Measurements from ENCODE around the gene FAM83D. TPM values are rescaled to one million over a fixed set of nuclear protein-coding genes. Genes with fewer than 3 reads are reported as not detected.
A peak's percentile ranks its signal among the peaks of the same experiment; 100 is the strongest.

FAM83D gene
- total RNA-seq, 1 experiment from 2014 or later, result 86.3 TPM

- no peaks in the 10 kb centered on the region for H3K9me3 ChIP-seq
- Mint-ChIP-seq H3K9me3 (ENCODE audit: unreplicated experiment) (no peaks in the 10 kb centered on the region), H3K27me3 (ENCODE audit: insufficient read depth, unreplicated experiment) (no peaks in the 10 kb centered on the region), H3K4me1 (ENCODE audit: low read depth, unreplicated experiment) (peaks cover 35% of the 10 kb centered on the region), H3K27ac (ENCODE audit: unreplicated experiment) (peak overlapping the region; percentile 4), H3K36me3 (ENCODE audit: insufficient read depth, unreplicated experiment) (peaks cover 80% of the 10 kb centered on the region), H3K4me3 (ENCODE audit: unreplicated experiment) (no peak overlapping the region)
- intact Hi-C loops (cut with micrococcal nuclease; ENCODE audit: unreplicated experiment), result no loop called here
- H3K4me3 ChIP-seq (ENCODE audit: low read depth, low read length), result no peak overlapping the region
- no TSS peak for BruUV-seq (replicated peaks)
- TF ChIP-seq CTCF (IDR thresholded peaks at IDR 0.05; ENCODE audit: insufficient read depth in 1 of 2, low read depth in 1 of 2, low read length in 1 of 2, severe bottlenecking in 1 of 2, unreplicated experiment in 1 of 2), result no peak
- DNase-seq, result peak in 1 of 2 experiments; percentile 32
- H3K4me1 ChIP-seq, result peaks cover 8% of the 10 kb centered on the region
- peaks cover 4% of the 10 kb centered on the region; the same call in 1 of the 2 replicates for H3K36me3 ChIP-seq (ENCODE audit: control insufficient read depth, insufficient read depth, low read length)
- H3K27me3 ChIP-seq (replicated peaks; ENCODE audit: control insufficient read depth, insufficient read depth, low read length), result no peaks in the 10 kb centered on the region
- CTCF ChIA-PET, result no interaction called here
- POLR2A ChIA-PET, result no interaction called here
Measured at GRCh38 chr20:38937978-38938473, 11.8 kb downstream of the FAM83D start.

- no peak for DNase-seq
- ChIA-PET CTCF (no interaction called here), POLR2A (no interaction called here)
- no peak overlapping the region for H3K4me3 ChIP-seq (ENCODE audit: low read depth, low read length)
- Mint-ChIP-seq H3K9me3 (ENCODE audit: unreplicated experiment) (no peaks in the 10 kb centered on the region), H3K4me1 (ENCODE audit: low read depth, unreplicated experiment) (peaks cover 35% of the 10 kb centered on the region), H3K27ac (ENCODE audit: unreplicated experiment) (no peak overlapping the region), H3K36me3 (ENCODE audit: insufficient read depth, unreplicated experiment) (peaks cover 79% of the 10 kb centered on the region), H3K4me3 (ENCODE audit: unreplicated experiment) (no peak overlapping the region), H3K27me3 (ENCODE audit: insufficient read depth, unreplicated experiment) (no peaks in the 10 kb centered on the region)
- intact Hi-C loops (cut with micrococcal nuclease; ENCODE audit: unreplicated experiment), result no loop called here
- TF ChIP-seq CTCF (IDR thresholded peaks at IDR 0.05; ENCODE audit: insufficient read depth in 1 of 2, low read depth in 1 of 2, low read length in 1 of 2, severe bottlenecking in 1 of 2, unreplicated experiment in 1 of 2), result no peak
- H3K36me3 ChIP-seq (ENCODE audit: control insufficient read depth, insufficient read depth, low read length), result peaks cover 4% of the 10 kb centered on the region; the same call in 1 of the 2 replicates
- H3K4me1 ChIP-seq, result peaks cover 7% of the 10 kb centered on the region
- no peaks in the 10 kb centered on the region for H3K27me3 ChIP-seq (replicated peaks; ENCODE audit: control insufficient read depth, insufficient read depth, low read length)
- H3K9me3 ChIP-seq, result no peaks in the 10 kb centered on the region
- BruUV-seq (replicated peaks), result no TSS peak
Measured at GRCh38 chr20:38939686-38940085, 13.5 kb downstream of the FAM83D start.

- no peak for TF ChIP-seq CTCF (IDR thresholded peaks at IDR 0.05; ENCODE audit: insufficient read depth in 1 of 2, low read depth in 1 of 2, low read length in 1 of 2, severe bottlenecking in 1 of 2, unreplicated experiment in 1 of 2)
- Histone ChIP-seq H3K4me1 (peaks cover 4% of the 10 kb centered on the region), H3K27me3 (replicated peaks; ENCODE audit: control insufficient read depth, insufficient read depth, low read length) (no peaks in the 10 kb centered on the region), H3K9me3 (no peaks in the 10 kb centered on the region), H3K36me3 (ENCODE audit: control insufficient read depth, insufficient read depth, low read length) (peaks cover 5% of the 10 kb centered on the region; the same call in 1 of the 2 replicates), H3K4me3 (ENCODE audit: low read depth, low read length) (no peak overlapping the region)
- peak in 1 of 2 experiments; percentile 18 for DNase-seq
- H3K4me3 Mint-ChIP-seq (ENCODE audit: unreplicated experiment), result no peak overlapping the region
- peaks cover 30% of the 10 kb centered on the region for H3K4me1 Mint-ChIP-seq (ENCODE audit: low read depth, unreplicated experiment)
- intact Hi-C loops (cut with micrococcal nuclease; ENCODE audit: unreplicated experiment), result no loop called here
- peaks cover 83% of the 10 kb centered on the region for H3K36me3 Mint-ChIP-seq (ENCODE audit: insufficient read depth, unreplicated experiment)
- no peaks in the 10 kb centered on the region for H3K9me3 Mint-ChIP-seq (ENCODE audit: unreplicated experiment)
- BruUV-seq (replicated peaks), result no TSS peak
- peak overlapping the region; percentile 16 for H3K27ac Mint-ChIP-seq (ENCODE audit: unreplicated experiment)
- H3K27me3 Mint-ChIP-seq (ENCODE audit: insufficient read depth, unreplicated experiment), result no peaks in the 10 kb centered on the region
- CTCF ChIA-PET, result interaction anchor here (0.7 to 2.4 kb wide), 2 partner anchors 22 to 761 kb away, joined by 3 to 13 read pairs; partner anchors contain the start of gene DHX35
- POLR2A ChIA-PET, result no interaction called here
Measured at GRCh38 chr20:38940644-38941043, 14.4 kb downstream of the FAM83D start.

All from Caco-2 (cell line).